Measurements from ENCODE around the gene ANGEL1.

ANGEL1 gene

DNA sequence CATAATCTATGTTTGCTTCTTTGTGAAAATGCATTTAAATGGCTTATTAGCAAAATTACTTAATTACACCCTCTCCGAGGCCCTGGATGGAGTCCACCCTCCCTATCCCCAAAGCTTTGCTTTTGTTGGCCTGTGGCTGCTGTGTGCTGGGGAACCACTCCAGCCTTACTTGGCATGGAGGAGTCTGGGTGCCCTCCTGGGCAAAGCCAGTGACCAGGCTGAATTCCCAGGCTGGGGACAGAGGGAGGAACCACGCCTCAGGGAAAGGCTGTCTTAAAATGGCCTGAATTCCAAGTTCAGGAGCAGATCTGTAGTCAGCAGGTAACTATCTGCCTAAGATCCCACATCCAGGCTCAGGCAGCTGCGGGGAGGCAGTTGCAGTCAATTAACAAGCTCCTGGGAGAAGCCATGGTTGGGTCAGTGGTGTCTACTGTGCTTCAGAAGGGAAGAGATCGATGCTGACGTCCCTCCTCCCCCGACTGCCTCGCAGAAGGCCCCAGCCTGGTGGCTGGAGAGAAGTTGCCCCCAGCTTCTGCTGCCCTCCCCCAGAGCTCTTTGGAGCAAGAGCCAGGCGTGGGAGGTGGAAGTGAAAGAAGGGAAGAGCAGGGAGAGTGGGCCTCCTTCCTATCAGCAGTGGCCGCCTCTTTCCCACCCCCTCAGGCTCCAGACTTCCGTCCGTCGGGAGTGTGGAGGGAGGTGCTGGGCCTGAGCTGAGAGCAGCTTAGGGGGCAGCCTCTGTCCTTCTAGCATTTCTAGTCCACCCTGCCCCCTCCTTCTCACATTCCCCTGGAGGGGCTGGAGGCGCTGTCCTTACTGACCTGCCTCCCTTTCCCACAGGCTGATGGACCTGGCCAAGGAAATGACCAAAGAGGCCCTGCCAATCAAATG is 40.1 kb downstream of the ANGEL1 start:
- no peak overlapping the region for H3K27ac ChIP-seq (replicated peaks)
- H3K4me3 ChIP-seq (replicated peaks; ENCODE audit: insufficient read depth, low read length), result no peak overlapping the region
- TF ChIP-seq SPI1 (IDR thresholded peaks at IDR 0.05; ENCODE audit: borderline replicate concordance, low read depth) (no peak), GABPA (IDR thresholded peaks at IDR 0.05; ENCODE audit: low read depth) (no peak), POLR2AphosphoS5 (IDR thresholded peaks at IDR 0.05; ENCODE audit: low read depth) (no peak)
- TF ChIP-seq, protein P1, sequence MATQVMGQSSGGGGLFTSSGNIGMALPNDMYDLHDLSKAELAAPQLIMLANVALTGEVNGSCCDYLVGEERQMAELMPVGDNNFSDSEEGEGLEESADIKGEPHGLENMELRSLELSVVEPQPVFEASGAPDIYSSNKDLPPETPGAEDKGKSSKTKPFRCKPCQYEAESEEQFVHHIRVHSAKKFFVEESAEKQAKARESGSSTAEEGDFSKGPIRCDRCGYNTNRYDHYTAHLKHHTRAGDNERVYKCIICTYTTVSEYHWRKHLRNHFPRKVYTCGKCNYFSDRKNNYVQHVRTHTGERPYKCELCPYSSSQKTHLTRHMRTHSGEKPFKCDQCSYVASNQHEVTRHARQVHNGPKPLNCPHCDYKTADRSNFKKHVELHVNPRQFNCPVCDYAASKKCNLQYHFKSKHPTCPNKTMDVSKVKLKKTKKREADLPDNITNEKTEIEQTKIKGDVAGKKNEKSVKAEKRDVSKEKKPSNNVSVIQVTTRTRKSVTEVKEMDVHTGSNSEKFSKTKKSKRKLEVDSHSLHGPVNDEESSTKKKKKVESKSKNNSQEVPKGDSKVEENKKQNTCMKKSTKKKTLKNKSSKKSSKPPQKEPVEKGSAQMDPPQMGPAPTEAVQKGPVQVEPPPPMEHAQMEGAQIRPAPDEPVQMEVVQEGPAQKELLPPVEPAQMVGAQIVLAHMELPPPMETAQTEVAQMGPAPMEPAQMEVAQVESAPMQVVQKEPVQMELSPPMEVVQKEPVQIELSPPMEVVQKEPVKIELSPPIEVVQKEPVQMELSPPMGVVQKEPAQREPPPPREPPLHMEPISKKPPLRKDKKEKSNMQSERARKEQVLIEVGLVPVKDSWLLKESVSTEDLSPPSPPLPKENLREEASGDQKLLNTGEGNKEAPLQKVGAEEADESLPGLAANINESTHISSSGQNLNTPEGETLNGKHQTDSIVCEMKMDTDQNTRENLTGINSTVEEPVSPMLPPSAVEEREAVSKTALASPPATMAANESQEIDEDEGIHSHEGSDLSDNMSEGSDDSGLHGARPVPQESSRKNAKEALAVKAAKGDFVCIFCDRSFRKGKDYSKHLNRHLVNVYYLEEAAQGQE (IDR thresholded peaks at IDR 0.05; ENCODE audit: insufficient replicate concordance, low read depth), result no peak
- TF ChIP-seq, protein P2, sequence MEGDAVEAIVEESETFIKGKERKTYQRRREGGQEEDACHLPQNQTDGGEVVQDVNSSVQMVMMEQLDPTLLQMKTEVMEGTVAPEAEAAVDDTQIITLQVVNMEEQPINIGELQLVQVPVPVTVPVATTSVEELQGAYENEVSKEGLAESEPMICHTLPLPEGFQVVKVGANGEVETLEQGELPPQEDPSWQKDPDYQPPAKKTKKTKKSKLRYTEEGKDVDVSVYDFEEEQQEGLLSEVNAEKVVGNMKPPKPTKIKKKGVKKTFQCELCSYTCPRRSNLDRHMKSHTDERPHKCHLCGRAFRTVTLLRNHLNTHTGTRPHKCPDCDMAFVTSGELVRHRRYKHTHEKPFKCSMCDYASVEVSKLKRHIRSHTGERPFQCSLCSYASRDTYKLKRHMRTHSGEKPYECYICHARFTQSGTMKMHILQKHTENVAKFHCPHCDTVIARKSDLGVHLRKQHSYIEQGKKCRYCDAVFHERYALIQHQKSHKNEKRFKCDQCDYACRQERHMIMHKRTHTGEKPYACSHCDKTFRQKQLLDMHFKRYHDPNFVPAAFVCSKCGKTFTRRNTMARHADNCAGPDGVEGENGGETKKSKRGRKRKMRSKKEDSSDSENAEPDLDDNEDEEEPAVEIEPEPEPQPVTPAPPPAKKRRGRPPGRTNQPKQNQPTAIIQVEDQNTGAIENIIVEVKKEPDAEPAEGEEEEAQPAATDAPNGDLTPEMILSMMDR (IDR thresholded peaks at IDR 0.05; ENCODE audit: insufficient read depth, low read length), result no peak
- DNase-seq (ENCODE audit: low read depth in 1 of 2, low spot score in 1 of 2), result peak in 1 of 2 experiments; percentile 61
- H3K27me3 ChIP-seq (ENCODE audit: insufficient read depth, poor library complexity, severe bottlenecking), result no peaks in the 10 kb centered on the region

DNA sequence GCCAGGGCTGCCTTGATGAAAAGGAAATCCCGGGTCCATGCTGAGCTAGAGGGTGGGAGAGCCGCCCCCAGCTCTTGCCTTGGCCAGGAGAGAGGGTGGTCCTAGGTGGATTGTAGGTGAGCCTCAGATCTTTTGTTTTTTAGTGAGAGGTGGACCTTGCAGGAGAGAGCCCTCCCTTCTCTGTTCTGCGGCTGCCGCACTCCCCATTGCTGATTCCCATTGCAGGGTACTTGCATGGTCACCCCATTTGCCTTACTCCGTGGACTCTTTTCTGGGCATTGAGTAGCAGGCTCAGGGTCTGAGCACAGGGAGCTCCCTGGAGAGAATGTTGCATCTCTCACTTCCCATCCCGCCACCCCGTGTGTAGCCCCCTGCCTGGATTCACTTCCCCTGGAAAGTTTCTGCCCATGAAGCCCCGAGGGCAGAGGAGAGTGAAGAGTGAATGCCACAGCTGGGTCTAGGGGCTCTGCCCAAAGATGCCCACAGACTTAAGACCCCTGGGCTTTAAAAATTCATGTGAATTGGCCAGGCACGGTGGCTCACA is 41.2 kb downstream of the ANGEL1 start:
- H3K27me3 ChIP-seq (ENCODE audit: insufficient read depth, poor library complexity, severe bottlenecking), result no peaks in the 10 kb centered on the region
- no peak for TF ChIP-seq SPI1 (IDR thresholded peaks at IDR 0.05; ENCODE audit: borderline replicate concordance, low read depth)
- TF ChIP-seq, protein P1 (IDR thresholded peaks at IDR 0.05; ENCODE audit: insufficient replicate concordance, low read depth), result no peak
- TF ChIP-seq GABPA (IDR thresholded peaks at IDR 0.05; ENCODE audit: low read depth), result no peak
- no peak for TF ChIP-seq POLR2AphosphoS5 (IDR thresholded peaks at IDR 0.05; ENCODE audit: low read depth)
- TF ChIP-seq, protein P2 (IDR thresholded peaks at IDR 0.05; ENCODE audit: insufficient read depth, low read length), result no peak
- H3K27ac ChIP-seq (replicated peaks), result no peak overlapping the region
- DNase-seq (ENCODE audit: low read depth in 1 of 2, low spot score in 1 of 2), result no peak
- H3K4me3 ChIP-seq (replicated peaks; ENCODE audit: insufficient read depth, low read length), result no peak overlapping the region

DNA sequence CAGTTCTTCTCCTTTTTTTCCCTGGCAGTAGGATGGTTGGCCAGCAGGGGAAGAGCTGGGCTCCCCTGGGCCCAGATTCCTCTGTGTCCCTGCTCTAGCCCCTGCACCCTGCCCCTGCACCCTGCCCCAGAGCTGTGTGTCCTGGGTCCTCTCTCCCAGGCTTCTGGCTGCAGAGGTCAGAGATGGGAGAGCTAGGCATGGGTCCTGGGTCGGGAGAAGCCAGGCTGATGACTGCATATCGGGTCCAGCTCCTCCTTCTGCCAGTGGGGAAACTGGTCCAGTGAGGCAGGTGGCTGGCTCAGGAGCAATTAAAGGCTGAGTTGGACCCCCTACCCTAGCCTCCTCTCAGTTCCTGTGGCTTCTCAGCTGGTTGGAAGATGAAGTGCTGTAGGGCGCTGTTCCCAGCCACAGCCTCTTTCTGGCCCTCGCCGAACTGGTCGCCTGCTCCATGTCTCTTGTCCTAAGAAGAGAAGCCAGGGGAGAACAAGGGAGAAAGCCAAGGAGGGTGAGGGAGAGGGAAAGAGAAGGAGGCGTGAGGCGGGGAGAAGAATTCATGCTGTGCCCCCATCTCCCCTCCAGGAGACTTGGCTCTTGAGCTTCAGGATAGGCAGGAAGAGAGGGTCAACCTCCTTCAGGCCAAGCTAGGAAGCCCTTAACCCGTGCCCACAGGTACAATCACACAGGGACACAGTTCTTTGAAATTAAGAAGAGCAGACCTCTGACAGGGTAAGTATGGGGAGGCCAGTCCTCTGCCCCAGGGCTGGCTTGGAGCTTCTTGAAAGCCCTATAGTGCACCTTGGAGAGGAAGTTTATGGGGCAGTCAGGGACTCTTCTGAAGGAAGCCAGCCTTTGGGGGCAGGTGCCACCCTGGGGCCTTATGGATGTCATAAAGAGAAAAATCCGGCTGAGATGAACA is 41.9 kb downstream of the ANGEL1 start:
- Histone ChIP-seq H3K27me3 (ENCODE audit: insufficient read depth, poor library complexity, severe bottlenecking) (no peaks in the 10 kb centered on the region), H3K4me3 (replicated peaks; ENCODE audit: insufficient read depth, low read length) (no peak overlapping the region), H3K27ac (replicated peaks) (no peak overlapping the region)
- no peak for DNase-seq (ENCODE audit: low read depth in 1 of 2, low spot score in 1 of 2)
- TF ChIP-seq SPI1 (IDR thresholded peaks at IDR 0.05; ENCODE audit: borderline replicate concordance, low read depth) (no peak), GABPA (IDR thresholded peaks at IDR 0.05; ENCODE audit: low read depth) (no peak), POLR2AphosphoS5 (IDR thresholded peaks at IDR 0.05; ENCODE audit: low read depth) (no peak)
- TF ChIP-seq, protein P2 (IDR thresholded peaks at IDR 0.05; ENCODE audit: insufficient read depth, low read length), result no peak
- TF ChIP-seq, protein P1 (IDR thresholded peaks at IDR 0.05; ENCODE audit: insufficient replicate concordance, low read depth), result no peak
